WERI-Rb-1 (cell line): ENCODE data around the gene VPS8.

Experiments
- DNase-seq: peaks from one replicate; pipeline ENCODE4 v3.0.0-alpha.2; 2020
- H3K27ac ChIP-seq: fragments of 250-450 bp; sonication (Bioruptor Pico); 2 replicates; pipeline ENCODE4 v1.5.1; 2020; ENCODE audit warnings: mild to moderate bottlenecking, moderate library complexity
- H3K27me3 ChIP-seq: fragments of 250-450 bp; sonication (Bioruptor Pico); 2 replicates; pipeline ENCODE4 v1.5.1; 2021; ENCODE audit warnings: mild to moderate bottlenecking, low read depth, moderate library complexity; ENCODE audit not compliant: insufficient read depth, severe bottlenecking
- H3K36me3 ChIP-seq: fragments of 250-450 bp; sonication (Bioruptor Pico); 2 replicates; pipeline ENCODE4 v1.5.1; 2020; ENCODE audit warnings: mild to moderate bottlenecking, moderate library complexity
- H3K4me3 ChIP-seq: 2 replicates; pipeline ENCODE4 v1.5.1; 2011; ENCODE audit warnings: low read depth, mild to moderate bottlenecking, control low read depth, low read length
- H3K9me3 ChIP-seq: fragments of 250-450 bp; sonication (Bioruptor Pico); 2 replicates; pipeline ENCODE4 v1.5.1; 2021; ENCODE audit warnings: mild to moderate bottlenecking, moderate library complexity; ENCODE audit not compliant: severe bottlenecking
- CTCF ChIP-seq: IDR thresholded peaks from 2 replicates; pipeline ENCODE4 v1.5.1; 2011; ENCODE audit warnings: low read depth, mild to moderate bottlenecking, control low read depth, inconsistent platforms, low read length

Gene VPS8

GRCh38 chr3:185060655-185061054, 248.7 kb downstream of the VPS8 start:
- Histone ChIP-seq H3K9me3 (peaks cover 6% of the 10 kb centered on the region), H3K27ac (no peak overlapping the region), H3K4me3 (no peak overlapping the region), H3K27me3 (no peaks in the 10 kb centered on the region), H3K36me3 (no peaks in the 10 kb centered on the region)
- DNase-seq = no peak
- no peak for TF ChIP-seq CTCF

GRCh38 chr3:185062191-185062590, 250.2 kb downstream of the VPS8 start:
- no peaks in the 10 kb centered on the region for H3K27me3 ChIP-seq
- H3K4me3 ChIP-seq = no peak overlapping the region
- DNase-seq = no peak
- no peaks in the 10 kb centered on the region for H3K36me3 ChIP-seq
- no peak for TF ChIP-seq CTCF
- H3K9me3 ChIP-seq = peaks cover 6% of the 10 kb centered on the region
- H3K27ac ChIP-seq = no peak overlapping the region

- TF ChIP-seq CTCF = no peak
- Histone ChIP-seq H3K9me3 (peaks cover 6% of the 10 kb centered on the region), H3K27me3 (no peaks in the 10 kb centered on the region), H3K36me3 (no peaks in the 10 kb centered on the region), H3K4me3 (no peak overlapping the region), H3K27ac (no peak overlapping the region)
- no peak for DNase-seq
Measured at GRCh38 chr3:185063431-185063830, 251.5 kb downstream of the VPS8 start.

- no peak; the same call in 1 of the 2 replicates for TF ChIP-seq CTCF
- Histone ChIP-seq H3K36me3 (no peaks in the 10 kb centered on the region), H3K4me3 (no peak overlapping the region), H3K27ac (no peak overlapping the region), H3K27me3 (no peaks in the 10 kb centered on the region), H3K9me3 (peaks cover 6% of the 10 kb centered on the region)
- DNase-seq = no peak
Measured at GRCh38 chr3:185065059-185065458, 253.1 kb downstream of the VPS8 start.

GRCh38 chr3:185066251-185066650, 254.3 kb downstream of the VPS8 start:
- no peak overlapping the region for H3K4me3 ChIP-seq
- no peaks in the 10 kb centered on the region for H3K9me3 ChIP-seq
- no peak for DNase-seq
- no peak overlapping the region for H3K27ac ChIP-seq
- no peak for TF ChIP-seq CTCF
- no peaks in the 10 kb centered on the region for H3K27me3 ChIP-seq
- H3K36me3 ChIP-seq = no peaks in the 10 kb centered on the region

GRCh38 chr3:185067173-185067572, 255.2 kb downstream of the VPS8 start:
- no peak for TF ChIP-seq CTCF
- no peak overlapping the region for H3K4me3 ChIP-seq
- H3K27ac ChIP-seq = no peak overlapping the region
- H3K9me3 ChIP-seq = no peaks in the 10 kb centered on the region
- DNase-seq = no peak
- H3K36me3 ChIP-seq = no peaks in the 10 kb centered on the region
- no peaks in the 10 kb centered on the region for H3K27me3 ChIP-seq
